ENCODE data around the gene TSPAN3.

DNA sequence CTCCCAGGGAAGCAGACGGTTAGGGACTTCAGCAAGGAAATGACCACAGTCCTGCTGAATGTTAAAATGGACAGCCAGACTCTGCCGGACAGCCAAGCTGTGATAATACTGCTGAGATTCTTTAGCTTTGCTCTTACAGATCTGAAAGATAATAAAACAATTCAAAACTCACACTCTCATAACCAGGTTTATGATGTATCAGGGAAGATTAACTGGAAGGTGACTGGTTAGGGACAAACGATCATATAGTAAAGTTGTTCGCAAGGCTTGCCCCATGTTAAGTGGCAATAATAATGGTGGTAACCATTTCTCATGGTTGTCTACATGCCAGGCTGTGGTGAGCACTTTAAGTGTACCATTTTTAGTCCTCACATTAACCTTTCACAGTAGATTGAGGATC is 44.3 kb upstream of the TSPAN3 start:
- TF ChIP-seq CTCF (IDR thresholded peaks at IDR 0.05) (no peak), POLR2AphosphoS5 (IDR thresholded peaks at IDR 0.05) (no peak), POLR2A (IDR thresholded peaks at IDR 0.05) (no peak), EP300 (IDR thresholded peaks at IDR 0.05) (no peak)
